Common myeloid progenitor, CD34-positive (primary cell): ENCODE data around the gene CCNA2.

Experiments used
- CTCF ChIA-PET: fragments of 350-600 bp; sonication (Branson Sonifier 250); formaldehyde crosslinking; loops from one replicate; lab custom pipeline; 2021; ENCODE audit warnings: antibody characterized with exemption; lab: Charles Lee
- POLR2A ChIA-PET: fragments of 350-600 bp; sonication (Branson Sonifier 250); formaldehyde crosslinking; loops from one replicate; lab custom pipeline; 2021; ENCODE audit warnings: antibody characterized with exemption; lab: Charles Lee
- DNase-seq, 3 donors: peaks; one replicate each; pipeline versions ENCODE4 v3.0.0 to v3.0.0-alpha.2; 2013
- H3K27ac ChIP-seq, 2 experiments: 1 replicate in 1 of 2; 2 replicates in 1 of 2; pipeline ENCODE4 v1.7.0; 2013; ENCODE audit warnings: inconsistent platforms in 2 of 2, low read length in 2 of 2, mild to moderate bottlenecking in 2 of 2, low read depth in 1 of 2, moderate library complexity in 1 of 2; ENCODE audit not compliant: severe bottlenecking in 2 of 2, insufficient read depth in 1 of 2, poor library complexity in 1 of 2
- H3K27me3 ChIP-seq, 5 experiments: replicated peaks in 2 of 5; 1 replicate in 3 of 5; 2 replicates in 2 of 5; pipeline versions ENCODE4 v1.6.1 to v1.7.0; 2013; ENCODE audit warnings: low read length in 4 of 5, mild to moderate bottlenecking in 2 of 5, moderate library complexity in 2 of 5, inconsistent platforms in 1 of 5; ENCODE audit not compliant: insufficient read depth in 5 of 5, control insufficient read depth in 4 of 5
- H3K36me3 ChIP-seq, 4 experiments: 1 replicate in 2 of 4; 2 replicates in 2 of 4; pipeline versions ENCODE4 v1.6.1 to v1.7.0; 2013; ENCODE audit warnings: low read length in 3 of 4, control low read depth in 1 of 4, mild to moderate bottlenecking in 1 of 4; ENCODE audit not compliant: control insufficient read depth in 4 of 4, insufficient read depth in 4 of 4
- H3K4me1 ChIP-seq, 4 experiments: 1 replicate in 3 of 4; 2 replicates in 1 of 4; pipeline versions ENCODE4 v1.6.1 to v1.7.1; 2013; ENCODE audit warnings: low read length in 3 of 4, mild to moderate bottlenecking in 3 of 4, control low read depth in 1 of 4, inconsistent platforms in 1 of 4, moderate library complexity in 1 of 4; ENCODE audit not compliant: control insufficient read depth in 4 of 4, insufficient read depth in 4 of 4; ENCODE audit errors: control extremely low read depth in 1 of 4
- H3K4me3 ChIP-seq, 7 experiments: 1 replicate in 4 of 7; 2 replicates in 3 of 7; pipeline versions ENCODE4 v1.5.1 to v1.7.0; 2013; ENCODE audit warnings: mild to moderate bottlenecking in 7 of 7, low read length in 6 of 7, moderate library complexity in 6 of 7, inconsistent platforms in 2 of 7, low read depth in 2 of 7, control low read depth in 1 of 7; ENCODE audit not compliant: insufficient read depth in 4 of 7, control insufficient read depth in 1 of 7; ENCODE audit errors: extremely low read depth in 1 of 7
- H3K9me3 ChIP-seq, 5 experiments: 1 replicate in 4 of 5; 2 replicates in 1 of 5; pipeline versions ENCODE4 v1.6.1 to v1.7.1; 2013; ENCODE audit warnings: low read length in 4 of 5, mild to moderate bottlenecking in 2 of 5, inconsistent platforms in 1 of 5, low read depth in 1 of 5, moderate library complexity in 1 of 5; ENCODE audit not compliant: control insufficient read depth in 4 of 5, insufficient read depth in 2 of 5; ENCODE audit errors: control extremely low read depth in 1 of 5
- WGBS: methylation state at CpG from one replicate; pipeline ENCODE4 v1.1.5; 2013; ENCODE audit not compliant: insufficient coverage; 5-methylcytosine and 5-hydroxymethylcytosine counted together

Gene CCNA2

GRCh38 chr4:121789960-121790829 is 33.5 kb downstream of the CCNA2 start:
- Histone ChIP-seq H3K27ac (no peak overlapping the region), H3K9me3 (no peaks in the 10 kb centered on the region), H3K36me3 (no peaks in the 10 kb centered on the region), H3K4me1 (no peaks in the 10 kb centered on the region), H3K4me3 (no peak overlapping the region), H3K27me3 (peaks cover 0 to 8% (median 0%) of the 10 kb centered on the region in 5 experiments)
- CTCF ChIA-PET = no interaction called here
- WGBS = 100% methylated on average over 1 of the region's 3 CpGs
- DNase-seq = no peak
- POLR2A ChIA-PET = no interaction called here

GRCh38 chr4:121789455-121789854 is 34.2 kb downstream of the CCNA2 start:
- no peak overlapping the region for H3K4me3 ChIP-seq
- 100% methylated on average over 1 of the region's 1 CpG for WGBS
- H3K36me3 ChIP-seq = no peaks in the 10 kb centered on the region
- H3K4me1 ChIP-seq = no peaks in the 10 kb centered on the region
- H3K9me3 ChIP-seq = peaks cover 0 to under 1% (median 0%) of the 10 kb centered on the region in 5 experiments
- ChIA-PET CTCF (no interaction called here), POLR2A (no interaction called here)
- DNase-seq = no peak
- peaks cover 0 to 6% (median 0%) of the 10 kb centered on the region in 5 experiments for H3K27me3 ChIP-seq
- H3K27ac ChIP-seq = no peak overlapping the region

- H3K36me3 ChIP-seq = no peaks in the 10 kb centered on the region
- ChIA-PET CTCF (no interaction called here), POLR2A (no interaction called here)
- no peak for DNase-seq
- peaks cover 0 to 4% (median 0%) of the 10 kb centered on the region in 5 experiments for H3K9me3 ChIP-seq
- 100% methylated on average over 1 of the region's 2 CpGs for WGBS
- no peak overlapping the region for H3K4me3 ChIP-seq
- no peaks in the 10 kb centered on the region for H3K4me1 ChIP-seq
- H3K27me3 ChIP-seq = peaks cover 0 to 6% (median 0%) of the 10 kb centered on the region in 5 experiments
- no peak overlapping the region for H3K27ac ChIP-seq
Observed at GRCh38 chr4:121788896-121789295, 34.8 kb downstream of the CCNA2 start.

- Histone ChIP-seq H3K4me3 (no peak overlapping the region), H3K27me3 (peaks cover 0 to 6% (median 4%) of the 10 kb centered on the region in 5 experiments), H3K9me3 (peaks cover 0 to 4% (median 0%) of the 10 kb centered on the region in 5 experiments), H3K27ac (no peak overlapping the region), H3K4me1 (no peaks in the 10 kb centered on the region), H3K36me3 (no peaks in the 10 kb centered on the region)
- ChIA-PET CTCF (no interaction called here), POLR2A (interaction anchor here (0.6 kb wide), 1 partner anchor 10 kb away, joined by 5 read pairs; no protein-coding TSS in a partner anchor)
- no CpG with 5 or more reads among the region's 2 CpGs for WGBS
- no peak for DNase-seq
Observed at GRCh38 chr4:121786221-121786620, 37.5 kb downstream of the CCNA2 start.

- Histone ChIP-seq H3K27ac (no peak overlapping the region), H3K4me3 (no peak overlapping the region), H3K4me1 (no peaks in the 10 kb centered on the region), H3K36me3 (no peaks in the 10 kb centered on the region), H3K9me3 (peaks cover 0 to 4% (median 0%) of the 10 kb centered on the region in 5 experiments), H3K27me3 (peaks cover 0 to 4% (median 3%) of the 10 kb centered on the region in 5 experiments)
- POLR2A ChIA-PET = no interaction called here
- CTCF ChIA-PET = no interaction called here
- no peak for DNase-seq
- 100% methylated on average over 4 of the region's 4 CpGs for WGBS
Observed at GRCh38 chr4:121785479-121785878, 38.2 kb downstream of the CCNA2 start.

- CTCF ChIA-PET = interaction anchor here (0.8 kb wide), 1 partner anchor 44 kb away, joined by 3 read pairs; no protein-coding TSS in a partner anchor
- Histone ChIP-seq H3K27me3 (peaks cover 0 to 4% (median 3%) of the 10 kb centered on the region in 5 experiments), H3K9me3 (peaks cover 0 to 4% (median 0%) of the 10 kb centered on the region in 5 experiments), H3K27ac (no peak overlapping the region), H3K4me1 (no peaks in the 10 kb centered on the region), H3K36me3 (no peaks in the 10 kb centered on the region), H3K4me3 (no peak overlapping the region)
- DNase-seq = no peak
- 91% methylated on average over 2 of the region's 2 CpGs for WGBS
- POLR2A ChIA-PET = no interaction called here
Observed at GRCh38 chr4:121784975-121785374, 38.7 kb downstream of the CCNA2 start.

GRCh38 chr4:121784401-121784800 is 39.3 kb downstream of the CCNA2 start:
- ChIA-PET CTCF (interaction anchor here (0.8 kb wide), 1 partner anchor 43 kb away, joined by 3 read pairs; no protein-coding TSS in a partner anchor), POLR2A (no interaction called here)
- no peak overlapping the region for H3K27ac ChIP-seq
- H3K4me3 ChIP-seq = no peak overlapping the region
- H3K27me3 ChIP-seq = peaks cover 0 to 4% (median 3%) of the 10 kb centered on the region in 5 experiments
- peaks cover 0 to 4% (median 0%) of the 10 kb centered on the region in 5 experiments for H3K9me3 ChIP-seq
- no peaks in the 10 kb centered on the region for H3K4me1 ChIP-seq
- no peaks in the 10 kb centered on the region for H3K36me3 ChIP-seq
- DNase-seq = no peak
- no CpG with 5 or more reads among the region's 1 CpG for WGBS
